Activated CD4-positive, alpha-beta memory T cell treated with anti-CD3 and anti-CD28 coated beads for 36 hours (primary cell): ENCODE data around the gene CBX7. TPM values are rescaled to one million over a fixed set of nuclear protein-coding genes. Genes with fewer than 3 reads are reported as not detected.

ENCODE experiments used
- CTCF ChIA-PET: fragments of 350-600 bp; sonication (Branson Sonifier 250); formaldehyde crosslinking; loops from one replicate; lab custom pipeline; 2021; ENCODE audit warnings: antibody characterized with exemption, inconsistent platforms; lab: Charles Lee
- POLR2A ChIA-PET: fragments of 350-600 bp; sonication (Branson Sonifier 250); formaldehyde crosslinking; loops from one replicate; lab custom pipeline; 2021; ENCODE audit warnings: antibody characterized with exemption; lab: Charles Lee
- DNase-seq: peaks from one replicate; pipeline ENCODE4 v3.0.0-alpha.2; 2020
- H3K27ac Mint-ChIP-seq: one replicate; pipeline ENCODE4 v1.8.0; 2021; ENCODE audit warnings: mixed read lengths
- H3K27me3 Mint-ChIP-seq: one replicate; pipeline ENCODE4 v1.8.0; 2021; ENCODE audit warnings: mixed read lengths
- H3K36me3 Mint-ChIP-seq: one replicate; pipeline ENCODE4 v1.8.0; 2021; ENCODE audit warnings: mixed read lengths
- H3K4me1 Mint-ChIP-seq: one replicate; pipeline ENCODE4 v1.8.0; 2021; ENCODE audit warnings: low read depth, mixed read lengths
- H3K4me3 Mint-ChIP-seq: one replicate; pipeline ENCODE4 v1.8.0; 2021; ENCODE audit warnings: mild to moderate bottlenecking, mixed read lengths
- H3K9me3 Mint-ChIP-seq: one replicate; pipeline ENCODE4 v1.8.0; 2021; ENCODE audit warnings: mixed read lengths
- intact Hi-C: fragments of 100-400 bp; cut with micrococcal nuclease; formaldehyde crosslinking; loops from one replicate; pipeline ENCODE4 v1.15.1; 2023
- total RNA-seq, 2 experiments: library from RNA; stranded (reverse); gene quantifications; one replicate each; pipeline ENCODE4 v1.2.3, GENCODE V29; 2021

Gene CBX7
- total RNA-seq, 2 experiments from 2014 or later = 35.7 to 37.7 TPM

DNA sequence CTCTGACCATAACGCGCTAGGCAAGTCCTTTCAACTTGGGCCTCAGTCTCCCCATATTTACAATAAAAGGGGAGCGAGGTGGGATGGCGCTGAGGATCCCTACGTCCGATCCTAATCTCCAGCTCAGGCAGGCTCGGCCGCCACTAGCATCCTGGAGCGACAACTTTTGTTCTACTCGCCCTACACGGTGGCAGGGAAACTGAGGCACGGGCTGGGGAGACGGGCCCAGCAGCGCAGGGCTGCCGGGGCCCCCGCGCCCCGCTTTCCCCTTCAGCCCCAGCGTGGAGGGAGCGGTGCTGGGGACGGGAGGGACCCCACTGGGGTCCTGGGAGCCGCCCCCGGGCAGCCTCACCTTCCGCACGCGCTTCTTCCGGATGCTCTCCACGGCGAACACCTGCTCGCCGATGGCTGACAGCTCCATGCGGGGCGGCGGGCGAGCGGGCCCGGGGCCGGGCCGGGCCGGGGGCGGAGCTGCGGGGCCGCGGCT, 413 bp downstream of the CBX7 start:
- intact Hi-C loops = loop anchor here (1.0 kb wide), 3 partner anchors 8 to 447 kb away; partner anchors contain the start of genes GTPBP1 and RPL3
- Mint-ChIP-seq H3K9me3 (no peaks in the 10 kb centered on the region), H3K27ac (peak overlapping the region; percentile 71), H3K4me1 (peaks cover 42% of the 10 kb centered on the region), H3K27me3 (peaks cover 13% of the 10 kb centered on the region), H3K4me3 (peak overlapping the region; percentile 77), H3K36me3 (no peaks in the 10 kb centered on the region)
- CTCF ChIA-PET = interaction anchor here (0.9 to 2.3 kb wide), 8 partner anchors 9 to 282 kb away, joined by 3 to 16 read pairs (median 4); no protein-coding TSS in a partner anchor
- DNase-seq = no peak
- POLR2A ChIA-PET = interaction anchor here (0.6 to 5.8 kb wide), 2 partner anchors 11 to 166 kb away, joined by 3 to 51 read pairs; partner anchors contain the start of gene RPL3

GRCh38 chr22:39151329-39151975, 1.0 kb downstream of the CBX7 start:
- intact Hi-C loops = no loop called here
- ChIA-PET CTCF (interaction anchor here (0.5 to 3.5 kb wide), 8 partner anchors 8 to 282 kb away, joined by 3 to 22 read pairs (median 4); no protein-coding TSS in a partner anchor), POLR2A (interaction anchor here (0.6 to 5.8 kb wide), 2 partner anchors 10 to 166 kb away, joined by 3 to 51 read pairs; partner anchors contain the start of gene RPL3)
- Mint-ChIP-seq H3K4me3 (peak overlapping the region; percentile 77), H3K27ac (peak overlapping the region; percentile 71), H3K27me3 (peaks cover 13% of the 10 kb centered on the region), H3K36me3 (no peaks in the 10 kb centered on the region), H3K4me1 (peaks cover 46% of the 10 kb centered on the region), H3K9me3 (no peaks in the 10 kb centered on the region)
- no peak for DNase-seq

- ChIA-PET POLR2A (interaction anchor here (5.8 kb wide), 1 partner anchor 167 kb away, joined by 51 read pairs; the partner anchor contains the start of gene RPL3), CTCF (interaction anchor here (0.5 to 3.5 kb wide), 6 partner anchors 8 to 166 kb away, joined by 3 to 22 read pairs (median 4); no protein-coding TSS in a partner anchor)
- H3K4me1 Mint-ChIP-seq = peaks cover 52% of the 10 kb centered on the region
- no peak for DNase-seq
- H3K36me3 Mint-ChIP-seq = no peaks in the 10 kb centered on the region
- peak overlapping the region; percentile 71 for H3K27ac Mint-ChIP-seq
- H3K4me3 Mint-ChIP-seq = peak overlapping the region; percentile 77
- no peaks in the 10 kb centered on the region for H3K9me3 Mint-ChIP-seq
- intact Hi-C loops = no loop called here
- peaks cover 13% of the 10 kb centered on the region for H3K27me3 Mint-ChIP-seq
These were observed 1.6 kb downstream of the CBX7 start for GRCh38 chr22:39150848-39151215.

- ChIA-PET POLR2A (interaction anchor here (0.8 to 5.8 kb wide), 3 partner anchors 72 to 167 kb away, joined by 3 to 51 read pairs (median 4); partner anchors contain the start of gene RPL3), CTCF (interaction anchor here (0.7 to 3.5 kb wide), 10 partner anchors 15 to 280 kb away, joined by 3 to 22 read pairs (median 3); no protein-coding TSS in a partner anchor)
- peak overlapping the region; percentile 77 for H3K4me3 Mint-ChIP-seq
- H3K27me3 Mint-ChIP-seq = peaks cover 13% of the 10 kb centered on the region
- intact Hi-C loops = no loop called here
- peaks cover 52% of the 10 kb centered on the region for H3K4me1 Mint-ChIP-seq
- no peaks in the 10 kb centered on the region for H3K9me3 Mint-ChIP-seq
- DNase-seq = no peak
- H3K27ac Mint-ChIP-seq = peak overlapping the region; percentile 90
- H3K36me3 Mint-ChIP-seq = no peaks in the 10 kb centered on the region
These were observed 2.3 kb downstream of the CBX7 start for GRCh38 chr22:39149915-39150847.

GRCh38 chr22:39148727-39149535, 3.5 kb downstream of the CBX7 start:
- peak overlapping the region; percentile 90 for H3K27ac Mint-ChIP-seq
- POLR2A ChIA-PET = interaction anchor here (0.6 to 5.8 kb wide), 5 partner anchors 71 to 807 kb away, joined by 3 to 51 read pairs (median 4); partner anchors contain the start of gene RPL3
- peak; percentile 87 for DNase-seq
- peaks cover 7% of the 10 kb centered on the region for H3K27me3 Mint-ChIP-seq
- CTCF ChIA-PET = interaction anchor here (0.6 to 3.5 kb wide), 9 partner anchors 13 to 279 kb away, joined by 3 to 22 read pairs (median 3); partner anchors contain the start of gene CBX6
- H3K4me3 Mint-ChIP-seq = peak overlapping the region; percentile 35
- H3K9me3 Mint-ChIP-seq = no peaks in the 10 kb centered on the region
- H3K4me1 Mint-ChIP-seq = peaks cover 58% of the 10 kb centered on the region
- H3K36me3 Mint-ChIP-seq = no peaks in the 10 kb centered on the region
- intact Hi-C loops = no loop called here

- Mint-ChIP-seq H3K36me3 (no peaks in the 10 kb centered on the region), H3K4me1 (peaks cover 54% of the 10 kb centered on the region), H3K27me3 (no peaks in the 10 kb centered on the region), H3K4me3 (no peak overlapping the region), H3K27ac (peak overlapping the region; percentile 90), H3K9me3 (no peaks in the 10 kb centered on the region)
- intact Hi-C loops = no loop called here
- no peak for DNase-seq
- ChIA-PET POLR2A (interaction anchor here (0.6 to 5.8 kb wide), 4 partner anchors 70 to 808 kb away, joined by 3 to 51 read pairs (median 4); partner anchors contain the start of gene RPL3), CTCF (interaction anchor here (0.6 to 3.5 kb wide), 5 partner anchors 145 to 276 kb away, joined by 3 to 22 read pairs (median 5); partner anchors contain the start of gene CBX6)
These were observed 4.3 kb downstream of the CBX7 start for GRCh38 chr22:39148026-39148726.

- no peak overlapping the region for H3K4me3 Mint-ChIP-seq
- ChIA-PET CTCF (interaction anchor here (2.5 kb wide), 1 partner anchor 144 kb away, joined by 8 read pairs; no protein-coding TSS in a partner anchor), POLR2A (interaction anchor here (0.6 kb wide), 1 partner anchor 171 kb away, joined by 3 read pairs; no protein-coding TSS in a partner anchor)
- intact Hi-C loops = no loop called here
- H3K36me3 Mint-ChIP-seq = no peaks in the 10 kb centered on the region
- H3K9me3 Mint-ChIP-seq = no peaks in the 10 kb centered on the region
- H3K4me1 Mint-ChIP-seq = peaks cover 54% of the 10 kb centered on the region
- no peak for DNase-seq
- H3K27ac Mint-ChIP-seq = peak overlapping the region; percentile 90
- H3K27me3 Mint-ChIP-seq = no peaks in the 10 kb centered on the region
These were observed 5.0 kb downstream of the CBX7 start for GRCh38 chr22:39147335-39148025.

DNA sequence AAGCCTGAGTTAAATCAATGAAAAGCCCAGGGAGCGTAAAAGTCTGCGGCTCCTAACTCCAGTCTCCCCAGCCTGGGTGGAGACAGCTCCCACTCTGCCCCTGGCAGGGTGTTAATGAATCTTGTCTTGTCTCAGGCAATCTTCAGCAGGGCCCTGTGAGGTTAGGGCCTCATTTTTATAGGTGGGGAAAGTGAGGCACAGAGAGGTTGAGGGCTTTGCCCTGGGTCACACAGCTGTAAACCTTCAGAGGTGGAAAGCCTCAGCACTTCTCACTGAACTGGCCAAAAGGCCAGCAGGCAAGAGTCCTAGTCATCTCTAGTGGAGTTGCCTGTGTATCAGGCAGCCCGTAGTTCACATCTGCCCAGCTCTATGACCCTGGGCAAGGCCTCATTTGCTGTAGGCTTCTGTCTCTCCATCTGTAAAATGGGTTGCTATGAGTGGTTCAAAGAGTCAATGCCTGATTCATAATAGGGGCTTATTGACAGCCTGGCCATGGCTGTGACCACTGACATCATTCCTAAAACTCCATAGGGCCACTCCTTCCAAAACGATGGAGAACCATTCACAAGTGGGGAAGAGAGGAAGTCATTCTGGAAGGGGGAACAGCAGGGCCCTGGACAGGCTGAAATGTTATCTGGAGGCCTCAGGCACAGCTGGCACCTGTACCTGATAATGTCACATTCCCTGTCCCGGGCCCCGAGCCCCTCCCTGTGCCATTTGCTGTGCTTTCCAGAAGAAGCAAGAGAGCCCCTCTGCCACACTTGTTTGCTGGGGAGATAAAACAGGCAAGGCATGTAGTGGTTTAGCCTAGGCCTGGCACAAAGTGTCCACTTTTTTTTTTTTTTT, 6.0 kb downstream of the CBX7 start:
- peak overlapping the region; percentile 68 for H3K4me3 Mint-ChIP-seq
- POLR2A ChIA-PET = interaction anchor here (0.6 kb wide), 1 partner anchor 172 kb away, joined by 3 read pairs; no protein-coding TSS in a partner anchor
- H3K27ac Mint-ChIP-seq = peak overlapping the region; percentile 55
- no peaks in the 10 kb centered on the region for H3K27me3 Mint-ChIP-seq
- intact Hi-C loops = no loop called here
- DNase-seq = no peak
- H3K36me3 Mint-ChIP-seq = no peaks in the 10 kb centered on the region
- CTCF ChIA-PET = interaction anchor here (0.6 kb wide), 1 partner anchor 166 kb away, joined by 3 read pairs; no protein-coding TSS in a partner anchor
- peaks cover 53% of the 10 kb centered on the region for H3K4me1 Mint-ChIP-seq
- no peaks in the 10 kb centered on the region for H3K9me3 Mint-ChIP-seq
